OCI-M1 (cell line): Measurements from ENCODE around the gene FGF12.

ENCODE experiments used
- DNase-seq: peaks from one replicate; lab custom pipeline; 2025; lab: John Stamatoyannopoulos, UW

Gene FGF12

DNA sequence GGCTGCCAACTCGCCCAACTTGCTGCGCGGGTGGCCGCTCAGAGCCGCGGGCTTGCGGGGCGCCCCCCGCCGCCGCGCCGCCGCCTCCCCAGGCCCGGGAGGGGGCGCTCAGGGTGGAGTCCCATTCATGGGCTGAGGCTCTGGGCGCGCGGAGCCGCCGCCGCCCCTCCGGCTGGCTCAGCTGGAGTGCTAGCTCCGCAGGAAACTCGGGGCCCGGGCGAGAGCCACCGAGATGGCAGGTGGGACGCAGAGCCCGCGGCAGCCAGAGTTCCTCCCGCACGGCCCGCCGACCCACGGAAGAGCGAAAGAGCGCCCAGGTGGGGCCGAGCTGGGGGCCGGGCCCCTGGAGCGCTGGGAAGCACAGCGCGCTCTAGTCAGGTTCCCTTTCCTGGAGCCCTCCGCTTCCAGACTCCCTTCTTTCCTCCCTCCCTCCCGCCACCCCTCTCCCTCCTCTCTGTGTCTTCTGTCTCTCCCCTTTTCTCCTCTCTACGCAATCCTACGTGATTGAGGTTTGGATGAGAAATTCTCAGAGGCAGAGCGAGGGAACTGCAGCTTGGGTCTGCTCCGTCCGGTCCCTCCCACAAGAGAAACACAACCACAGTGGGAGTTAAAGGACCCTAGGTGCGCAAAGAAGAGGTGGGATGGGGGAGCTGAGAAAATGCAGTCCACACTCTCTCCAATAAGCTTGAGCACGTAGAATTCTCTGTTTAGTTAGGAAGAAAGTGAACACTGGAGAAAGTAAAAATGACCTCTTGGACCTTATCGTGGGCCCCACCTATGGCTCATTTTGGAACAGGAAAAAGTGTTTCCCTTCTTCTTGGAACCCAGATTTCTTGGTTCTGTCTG lies 317.3 kb downstream of the FGF12 start:
- DNase-seq = no peak

DNA sequence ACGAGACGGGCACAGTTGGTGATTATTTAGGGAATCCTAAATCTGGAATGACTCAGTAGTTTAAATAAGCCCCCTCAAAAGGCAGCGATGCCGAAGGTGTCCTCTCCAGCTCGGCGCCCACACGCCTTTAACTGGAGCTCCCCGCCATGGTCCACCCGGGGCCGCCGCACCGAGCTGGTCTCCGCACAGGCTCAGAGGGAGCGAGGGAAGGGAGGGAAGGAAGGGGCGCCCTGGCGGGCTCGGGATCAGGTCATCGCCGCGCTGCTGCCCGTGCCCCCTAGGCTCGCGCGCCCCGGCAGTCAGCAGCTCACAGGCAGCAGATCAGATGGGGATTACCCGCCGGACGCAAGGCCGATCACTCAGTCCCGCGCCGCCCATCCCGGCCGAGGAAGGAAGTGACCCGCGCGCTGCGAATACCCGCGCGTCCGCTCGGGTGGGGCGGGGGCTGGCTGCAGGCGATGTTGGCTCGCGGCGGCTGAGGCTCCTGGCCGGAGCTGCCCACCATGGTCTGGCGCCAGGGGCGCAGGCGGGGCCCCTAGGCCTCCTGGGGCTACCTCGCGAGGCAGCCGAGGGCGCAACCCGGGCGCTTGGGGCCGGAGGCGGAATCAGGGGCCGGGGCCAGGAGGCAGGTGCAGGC lies 318.0 kb downstream of the FGF12 start:
- no peak for DNase-seq

DNA sequence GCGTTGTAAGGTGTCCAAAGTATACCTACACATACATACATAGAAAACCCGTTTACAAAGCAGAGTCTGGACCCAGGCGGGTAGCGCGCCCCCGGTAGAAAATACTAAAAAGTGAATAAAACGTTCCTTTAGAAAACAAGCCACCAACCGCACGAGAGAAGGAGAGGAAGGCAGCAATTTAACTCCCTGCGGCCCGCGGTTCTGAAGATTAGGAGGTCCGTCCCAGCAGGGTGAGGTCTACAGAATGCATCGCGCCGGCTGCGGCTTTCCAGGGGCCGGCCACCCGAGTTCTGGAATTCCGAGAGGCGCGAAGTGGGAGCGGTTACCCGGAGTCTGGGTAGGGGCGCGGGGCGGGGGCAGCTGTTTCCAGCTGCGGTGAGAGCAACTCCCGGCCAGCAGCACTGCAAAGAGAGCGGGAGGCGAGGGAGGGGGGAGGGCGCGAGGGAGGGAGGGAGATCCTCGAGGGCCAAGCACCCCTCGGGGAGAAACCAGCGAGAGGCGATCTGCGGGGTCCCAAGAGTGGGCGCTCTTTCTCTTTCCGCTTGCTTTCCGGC lies 318.6 kb downstream of the FGF12 start:
- DNase-seq = no peak

DNA sequence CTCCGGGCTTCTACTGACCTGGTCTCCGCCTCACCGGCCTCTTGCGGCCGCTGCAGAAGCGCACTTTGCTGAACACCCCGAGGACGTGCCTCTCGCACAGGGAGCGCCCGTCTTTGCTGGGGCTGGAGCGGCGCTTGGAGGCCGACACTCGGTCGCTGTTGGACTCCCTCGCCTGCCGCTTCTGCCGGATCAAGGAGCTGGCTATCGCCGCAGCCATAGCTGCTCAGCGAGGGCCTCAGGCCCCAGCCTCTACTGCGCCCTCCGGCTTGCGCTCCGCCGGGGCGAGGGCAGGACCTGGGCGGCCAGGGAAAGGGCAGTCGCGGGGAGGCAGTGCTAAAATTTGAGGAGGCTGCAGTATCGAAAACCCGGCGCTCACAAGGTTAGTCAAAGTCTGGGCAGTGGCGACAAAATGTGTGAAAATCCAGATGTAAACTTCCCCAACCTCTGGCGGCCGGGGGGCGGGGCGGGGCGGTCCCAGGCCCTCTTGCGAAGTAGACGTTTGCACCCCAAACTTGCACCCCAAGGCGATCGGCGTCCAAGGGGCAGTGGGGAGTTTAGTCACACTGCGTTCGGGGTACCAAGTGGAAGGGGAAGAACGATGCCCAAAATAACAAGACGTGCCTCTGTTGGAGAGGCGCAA lies 319.2 kb downstream of the FGF12 start:
- no peak for DNase-seq

DNA sequence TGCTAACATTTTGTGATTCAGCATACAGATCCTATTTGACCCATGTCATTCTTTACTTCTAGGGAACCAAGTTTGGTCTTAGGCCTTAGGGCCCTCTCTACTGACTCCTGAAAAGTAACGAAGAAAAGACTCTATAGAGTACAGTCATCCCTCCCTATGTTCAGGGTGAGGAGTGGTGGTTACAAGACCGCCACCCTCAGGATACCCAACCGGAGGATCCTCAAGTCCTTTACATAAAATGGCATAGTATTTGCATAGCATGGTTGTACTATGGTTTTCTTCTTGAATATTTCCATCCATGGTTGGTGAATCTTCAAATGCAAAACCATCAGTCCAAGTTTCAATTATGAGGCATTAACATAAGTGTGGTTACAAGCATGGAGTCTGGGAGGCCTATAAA lies 327.6 kb downstream of the FGF12 start:
- no peak for DNase-seq

DNA sequence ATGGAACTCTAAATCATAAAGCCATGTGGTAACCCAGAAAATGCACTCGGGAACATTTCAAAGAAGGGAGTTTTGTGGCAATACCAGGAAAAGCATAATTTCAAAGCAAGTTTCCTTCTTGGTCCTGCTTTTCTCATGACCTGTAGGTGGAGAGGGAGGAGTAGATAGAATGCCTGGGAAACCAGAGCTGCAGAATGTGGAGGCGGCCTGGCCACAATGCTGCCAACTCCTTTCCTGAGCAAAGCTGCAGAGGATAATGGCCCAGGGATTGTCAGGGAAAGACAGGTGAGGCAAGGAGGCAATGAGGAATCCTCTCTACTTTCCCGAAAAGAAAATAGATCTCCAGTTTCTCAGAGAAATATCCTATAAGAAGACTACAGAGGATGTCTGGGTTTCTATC lies 330.3 kb downstream of the FGF12 start:
- DNase-seq = no peak

DNA sequence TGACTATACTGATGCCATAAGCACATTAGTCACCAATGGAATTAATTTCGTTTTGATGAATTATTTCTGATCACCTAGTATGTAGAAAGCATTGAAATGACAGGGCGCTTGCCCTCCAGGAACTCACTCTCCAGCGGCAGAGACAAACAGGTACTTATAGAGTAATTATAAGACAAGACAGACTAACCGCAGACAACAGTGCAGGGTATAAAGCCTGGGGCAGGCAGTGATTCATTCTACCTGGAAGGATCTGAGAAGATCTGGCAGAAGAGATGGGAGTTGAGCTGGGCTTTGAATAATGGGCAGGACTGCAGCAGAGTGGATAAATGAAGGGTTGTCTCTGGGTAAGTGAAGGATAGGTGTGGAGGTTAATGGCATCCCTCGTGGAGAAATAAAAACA lies 331.8 kb downstream of the FGF12 start:
- DNase-seq = no peak

DNA sequence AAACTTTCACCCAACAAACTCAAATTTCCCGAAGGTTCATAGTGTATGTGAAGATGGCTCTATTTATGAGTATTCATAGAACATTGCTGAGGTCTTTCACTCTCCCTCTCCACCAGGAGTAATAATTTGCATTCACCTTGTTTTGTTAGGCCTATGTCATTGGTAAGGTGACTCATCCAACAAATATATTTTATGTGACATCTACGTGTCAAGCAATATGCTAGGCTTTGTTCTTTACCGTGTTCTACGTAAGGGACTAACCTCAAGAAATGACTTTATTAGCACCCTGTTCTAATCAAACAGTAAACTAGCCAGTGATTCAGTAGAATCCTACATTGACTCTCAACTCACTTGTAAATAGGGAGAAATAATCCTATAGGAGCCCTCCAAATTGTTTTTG lies 334.4 kb downstream of the FGF12 start:
- no peak for DNase-seq

DNA sequence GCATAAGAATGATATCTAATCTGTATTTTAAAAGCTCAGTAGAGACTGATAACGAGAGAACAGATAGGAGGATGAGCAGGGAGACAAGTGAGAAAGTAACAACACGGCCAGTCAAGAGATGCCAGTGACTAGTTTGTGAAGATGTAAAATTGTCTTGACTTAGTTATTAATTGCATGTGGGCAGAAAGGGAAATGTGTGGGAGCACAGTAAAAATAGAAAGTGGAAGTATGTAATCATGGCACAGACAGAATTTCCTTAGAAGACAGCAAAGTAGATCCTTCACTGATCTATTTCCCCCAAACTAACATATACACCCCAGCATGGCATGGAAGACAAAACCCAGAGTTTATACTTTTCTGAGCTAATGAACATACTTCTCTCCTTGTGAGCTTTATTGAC lies 344.5 kb downstream of the FGF12 start:
- DNase-seq = no peak

DNA sequence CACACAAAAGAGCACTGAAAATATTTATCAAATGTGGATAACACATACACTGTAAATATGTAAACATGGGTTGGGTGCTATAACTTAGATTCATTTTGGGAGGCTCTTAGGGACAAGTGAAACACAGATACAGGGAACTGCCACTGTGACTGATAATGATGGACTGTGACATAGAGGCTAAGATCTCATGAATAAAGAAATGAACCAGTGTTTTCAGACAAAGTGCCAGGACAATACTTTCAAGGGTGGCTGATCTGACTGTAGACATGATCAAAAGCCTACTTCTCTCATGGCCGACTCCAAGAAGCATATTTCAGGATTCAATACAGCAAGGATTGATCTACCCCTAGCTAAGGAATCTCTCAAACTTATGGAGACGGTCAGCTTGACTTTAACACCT lies 353.8 kb downstream of the FGF12 start:
- DNase-seq = no peak

DNA sequence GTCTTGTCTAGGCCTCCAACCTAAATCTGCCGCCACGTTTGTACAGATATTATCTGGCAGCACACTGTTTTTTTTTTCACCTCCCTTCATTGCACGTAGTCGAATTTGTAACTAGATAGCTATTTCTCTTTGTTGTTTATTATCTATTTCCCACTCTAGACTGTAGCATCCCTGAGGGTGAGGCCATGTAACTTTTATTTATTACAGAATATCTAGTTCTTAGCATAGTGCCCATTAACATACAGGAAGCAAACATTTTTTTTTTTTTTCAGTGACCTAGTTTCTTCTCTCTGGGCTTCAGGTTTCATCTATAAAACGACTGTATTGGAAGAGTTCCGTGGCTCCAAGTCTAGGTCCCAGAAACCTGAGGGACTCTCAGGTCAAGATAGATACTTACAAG lies 354.3 kb downstream of the FGF12 start:
- DNase-seq = no peak

DNA sequence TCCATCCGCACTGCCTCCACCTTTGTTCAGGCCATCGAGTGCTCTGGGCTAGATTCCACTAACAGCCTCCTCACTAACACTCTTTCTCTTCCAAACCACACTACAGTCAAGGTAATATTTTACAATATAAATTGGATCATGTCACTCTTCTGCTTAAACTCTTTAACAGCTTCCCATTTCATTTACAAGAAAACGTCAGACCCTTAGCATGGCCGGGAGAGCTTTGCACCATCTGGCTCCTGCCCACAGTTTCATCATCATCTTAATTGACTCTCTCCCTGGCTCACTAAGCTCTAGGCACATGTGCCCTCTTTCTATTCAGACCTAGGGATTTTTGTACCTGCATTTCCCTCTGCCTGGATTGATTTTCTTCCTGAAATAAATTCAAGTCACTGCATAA lies 354.7 kb downstream of the FGF12 start:
- no peak for DNase-seq

DNA sequence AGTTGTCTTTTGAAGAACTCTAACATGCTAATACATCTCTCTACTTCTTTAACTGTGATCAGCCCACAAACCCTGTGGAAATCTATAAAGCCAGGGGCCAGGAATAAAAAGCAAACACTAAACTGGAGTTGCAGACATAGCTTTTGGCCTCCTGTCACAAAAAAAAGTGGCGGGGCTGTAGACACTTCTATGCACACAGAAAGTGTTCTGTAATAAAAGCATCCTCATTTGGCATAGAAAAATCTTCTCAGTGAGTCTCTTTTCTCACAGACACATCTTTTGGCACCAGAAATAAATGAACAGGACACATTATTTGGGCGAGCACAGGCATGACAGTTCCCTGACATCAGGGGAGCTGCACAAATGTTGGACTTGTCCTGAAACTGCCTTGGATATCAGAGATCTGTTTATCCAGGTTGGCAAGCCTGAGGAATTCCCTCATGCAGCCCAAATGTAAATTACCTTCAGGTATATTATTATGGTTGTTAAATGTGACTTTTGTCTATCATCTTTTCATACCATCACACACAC lies 355.4 kb downstream of the FGF12 start:
- DNase-seq = no peak

DNA sequence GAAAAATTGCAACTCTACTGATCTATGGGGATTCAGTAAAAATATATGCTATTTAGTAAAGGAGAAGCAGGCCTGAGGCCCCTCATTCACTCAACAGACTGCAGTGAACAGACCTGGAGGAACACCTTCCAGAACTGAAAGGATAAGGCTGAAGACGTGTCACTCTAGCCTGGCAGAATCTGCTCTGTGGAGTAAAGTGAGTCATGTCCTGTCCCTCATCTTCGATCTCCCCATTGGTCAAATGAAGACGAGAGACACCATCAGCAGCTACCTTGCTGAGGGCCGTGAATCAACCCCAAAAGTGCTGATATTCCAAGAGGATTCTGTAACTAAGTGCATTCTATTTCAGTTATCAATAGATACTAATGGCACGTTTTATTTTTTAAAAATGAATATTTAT lies 359.7 kb downstream of the FGF12 start:
- no peak for DNase-seq

DNA sequence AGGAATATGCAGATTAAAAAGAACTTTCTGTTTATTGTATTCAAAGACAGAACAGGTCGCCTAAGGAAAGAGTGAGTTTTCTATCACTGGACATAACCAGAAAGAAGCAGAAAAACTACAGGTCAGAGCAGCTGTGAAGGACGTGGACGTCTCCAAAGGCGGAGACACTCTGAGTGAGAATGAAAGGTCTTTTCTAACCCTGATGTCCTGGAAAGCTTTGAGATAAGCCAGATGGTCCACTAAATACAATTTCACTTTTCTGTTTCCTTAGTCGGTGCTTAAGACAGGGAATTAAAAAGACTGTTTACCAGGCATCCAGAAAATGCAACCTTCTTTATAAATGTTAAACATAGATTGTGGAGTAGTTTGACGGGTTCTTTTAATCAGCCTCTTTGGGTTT lies 360.4 kb downstream of the FGF12 start:
- no peak for DNase-seq

DNA sequence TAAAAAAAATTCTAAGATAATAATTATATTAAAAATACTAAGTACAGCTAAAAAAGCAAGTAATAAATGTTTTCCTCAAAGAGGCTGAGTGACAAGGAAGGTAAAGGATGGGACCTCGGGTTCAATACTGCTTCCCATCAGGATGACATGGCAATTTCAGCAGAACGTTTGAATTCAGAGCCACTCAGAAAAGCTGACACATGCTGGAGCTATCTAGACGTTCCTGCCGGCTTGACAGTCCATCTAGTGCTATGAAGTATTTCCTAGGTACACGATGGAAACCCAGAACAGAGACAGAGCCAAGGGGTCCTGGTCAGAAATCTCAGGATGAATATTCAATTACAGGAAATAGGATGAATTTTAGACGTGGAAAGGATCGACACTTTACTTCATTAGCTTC lies 361.8 kb downstream of the FGF12 start:
- DNase-seq = peak; percentile 1

DNA sequence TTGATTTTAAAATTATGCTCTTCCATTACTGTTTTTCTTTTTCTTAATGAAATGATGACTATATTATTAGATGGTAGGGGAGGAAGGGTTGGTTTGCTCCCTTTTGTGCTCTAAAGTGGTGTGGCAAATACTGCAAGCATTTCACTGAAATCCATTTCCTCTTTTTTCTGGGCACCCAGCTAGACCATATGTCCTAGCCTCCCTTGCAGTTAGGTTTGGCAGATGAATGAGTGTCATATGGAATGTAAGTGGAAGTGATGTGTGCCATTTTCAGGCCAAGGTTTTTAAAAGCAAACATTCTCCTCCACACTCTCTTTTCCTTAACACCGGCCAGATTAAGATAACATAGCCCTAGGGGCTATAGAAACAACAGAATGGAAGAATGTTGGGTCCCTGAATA lies 363.0 kb downstream of the FGF12 start:
- peak; percentile 0 for DNase-seq

DNA sequence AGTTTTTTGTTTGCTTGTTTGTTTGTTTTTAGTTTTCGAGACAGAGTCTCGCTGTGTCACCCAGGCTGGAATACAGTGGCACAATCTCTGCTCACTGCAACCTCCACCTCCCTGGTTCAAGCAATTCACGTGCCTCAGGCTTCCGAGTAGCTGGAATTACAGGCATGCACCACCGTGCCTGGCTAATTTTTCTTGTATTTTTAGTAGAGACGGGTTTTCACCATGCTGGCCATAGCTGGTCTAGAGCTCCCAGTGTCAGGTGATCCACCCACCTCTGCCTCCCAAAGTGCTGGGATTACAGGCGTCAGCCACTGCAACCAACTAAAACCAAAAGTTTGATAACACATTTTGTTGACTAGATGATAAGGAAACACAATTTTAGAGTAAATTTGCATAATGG lies 372.7 kb downstream of the FGF12 start:
- DNase-seq = no peak

DNA sequence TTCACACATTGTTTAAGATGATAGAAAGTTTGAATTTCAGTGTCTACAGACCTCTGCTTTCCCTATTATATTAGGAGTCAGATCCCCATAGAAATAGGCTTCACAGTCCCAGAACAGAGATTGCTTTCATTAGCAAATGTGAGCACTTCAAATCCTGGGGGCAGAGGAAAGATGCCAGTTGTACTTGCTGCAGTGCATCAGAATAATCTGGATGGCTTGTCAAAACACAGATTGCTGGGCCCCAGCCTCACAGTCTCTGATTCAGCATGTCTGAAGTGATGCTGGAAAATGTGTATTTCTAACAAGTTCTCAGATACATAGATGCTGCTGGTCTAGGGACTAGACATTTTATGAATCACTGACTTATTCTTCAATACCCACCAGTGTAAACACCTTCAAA lies 375.2 kb downstream of the FGF12 start:
- DNase-seq = no peak

DNA sequence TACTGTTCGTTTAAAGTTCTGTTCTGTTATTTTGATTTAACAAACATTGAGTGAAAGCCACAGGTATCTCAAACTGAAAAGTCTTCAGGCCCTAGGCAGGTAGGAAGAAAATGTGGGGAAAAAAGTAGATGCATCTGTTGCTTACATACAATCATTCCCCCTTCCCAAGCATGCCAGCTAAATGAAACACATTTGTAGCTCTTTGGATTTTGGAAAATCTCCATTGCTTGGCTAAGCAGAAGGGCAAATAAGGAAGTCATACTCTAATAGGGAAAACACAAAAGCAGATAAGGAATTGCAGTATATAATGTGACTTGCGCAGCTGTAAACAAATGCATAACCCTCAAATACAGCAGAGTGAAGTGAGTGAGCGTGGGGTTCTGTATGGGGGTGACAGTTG lies 375.9 kb downstream of the FGF12 start:
- no peak for DNase-seq

DNA sequence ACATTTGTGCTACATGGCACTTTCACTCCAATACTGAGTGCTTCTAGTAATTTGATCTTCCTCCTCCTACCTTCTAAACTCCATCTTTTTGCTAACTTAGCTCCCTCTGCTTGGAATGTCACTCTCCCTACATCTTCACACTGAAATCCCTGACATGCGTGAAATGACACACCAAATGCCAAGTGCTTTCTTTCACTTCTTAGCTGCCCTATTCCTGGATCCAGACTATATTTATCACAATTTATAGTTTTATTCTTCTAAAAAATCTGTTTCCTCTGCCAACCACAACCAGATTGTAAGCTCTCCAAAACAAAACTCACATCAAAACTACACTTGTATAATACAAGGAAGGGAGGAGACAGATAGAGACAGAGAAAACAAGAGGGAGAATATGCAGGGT lies 387.3 kb downstream of the FGF12 start:
- DNase-seq = no peak

DNA sequence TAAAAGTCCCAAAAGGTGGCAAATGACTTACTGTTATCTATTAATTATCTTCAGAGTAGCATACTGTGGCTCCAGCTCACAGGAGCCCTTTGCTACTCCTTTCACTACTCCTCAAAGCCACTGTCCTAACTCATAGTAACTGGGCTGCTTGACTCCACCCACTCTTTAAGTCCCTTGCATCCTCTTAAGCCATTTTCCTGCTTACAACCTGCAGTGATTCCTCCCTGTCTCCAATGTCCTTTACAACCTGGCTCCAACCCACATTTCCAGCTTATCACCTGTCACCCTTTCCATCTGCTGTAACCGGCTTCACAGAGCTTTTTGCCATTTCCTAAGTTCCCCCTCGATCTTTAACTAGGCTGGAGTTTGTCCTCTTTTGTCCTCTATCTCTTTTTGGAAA lies 388.1 kb downstream of the FGF12 start:
- no peak for DNase-seq

DNA sequence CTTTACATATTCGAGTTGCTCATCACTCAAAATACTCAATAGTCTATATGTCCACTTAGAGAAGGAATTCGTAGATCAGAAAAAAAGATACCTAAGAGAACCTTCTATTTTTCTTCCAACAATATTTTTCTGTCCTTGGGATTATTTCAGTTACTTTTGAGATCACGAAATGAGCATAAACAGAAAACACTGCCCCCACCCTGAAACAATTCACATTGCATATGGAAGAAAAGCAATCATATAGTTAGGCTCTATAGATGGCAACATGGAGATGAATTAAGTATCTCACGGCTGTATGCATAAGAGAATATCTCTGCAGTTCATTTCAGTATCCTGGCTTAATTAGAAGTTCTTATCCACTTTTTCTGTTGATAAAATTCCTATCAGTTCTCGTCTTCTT lies 391.1 kb downstream of the FGF12 start:
- peak; percentile 4 for DNase-seq
